WERI-Rb-1 (cell line): ENCODE data around the gene BBLN.
A peak's percentile ranks its signal among the peaks of the same experiment; 100 is the strongest.

Experiments
- DNase-seq: peaks from one replicate; pipeline ENCODE4 v3.0.0-alpha.2; 2020
- H3K27ac ChIP-seq: fragments of 250-450 bp; sonication (Bioruptor Pico); 2 replicates; pipeline ENCODE4 v1.5.1; 2020; ENCODE audit warnings: mild to moderate bottlenecking, moderate library complexity
- H3K27me3 ChIP-seq: fragments of 250-450 bp; sonication (Bioruptor Pico); 2 replicates; pipeline ENCODE4 v1.5.1; 2021; ENCODE audit warnings: mild to moderate bottlenecking, low read depth, moderate library complexity; ENCODE audit not compliant: insufficient read depth, severe bottlenecking
- H3K36me3 ChIP-seq: fragments of 250-450 bp; sonication (Bioruptor Pico); 2 replicates; pipeline ENCODE4 v1.5.1; 2020; ENCODE audit warnings: mild to moderate bottlenecking, moderate library complexity
- H3K4me3 ChIP-seq: 2 replicates; pipeline ENCODE4 v1.5.1; 2011; ENCODE audit warnings: low read depth, mild to moderate bottlenecking, control low read depth, low read length
- H3K9me3 ChIP-seq: fragments of 250-450 bp; sonication (Bioruptor Pico); 2 replicates; pipeline ENCODE4 v1.5.1; 2021; ENCODE audit warnings: mild to moderate bottlenecking, moderate library complexity; ENCODE audit not compliant: severe bottlenecking
- CTCF ChIP-seq: IDR thresholded peaks from 2 replicates; pipeline ENCODE4 v1.5.1; 2011; ENCODE audit warnings: low read depth, mild to moderate bottlenecking, control low read depth, inconsistent platforms, low read length

BBLN gene

GRCh38 chr9:128124451-128124850, 35.6 kb upstream of the BBLN start:
- peaks cover 57% of the 10 kb centered on the region for H3K36me3 ChIP-seq
- H3K27me3 ChIP-seq: no peaks in the 10 kb centered on the region
- DNase-seq: no peak
- no peak for TF ChIP-seq CTCF
- H3K4me3 ChIP-seq: no peak overlapping the region
- H3K9me3 ChIP-seq: peaks cover 5% of the 10 kb centered on the region
- H3K27ac ChIP-seq: no peak overlapping the region

GRCh38 chr9:128124873-128125579, 35.0 kb upstream of the BBLN start:
- no peak overlapping the region for H3K4me3 ChIP-seq
- H3K27ac ChIP-seq: no peak overlapping the region
- peaks cover 57% of the 10 kb centered on the region for H3K36me3 ChIP-seq
- peak; percentile 92 for TF ChIP-seq CTCF
- peak; percentile 92 for DNase-seq
- H3K9me3 ChIP-seq: peaks cover 7% of the 10 kb centered on the region
- H3K27me3 ChIP-seq: no peaks in the 10 kb centered on the region

GRCh38 chr9:128125580-128126354, 34.3 kb upstream of the BBLN start:
- H3K9me3 ChIP-seq: peaks cover 7% of the 10 kb centered on the region
- H3K4me3 ChIP-seq: no peak overlapping the region
- H3K27ac ChIP-seq: no peak overlapping the region
- H3K27me3 ChIP-seq: no peaks in the 10 kb centered on the region
- TF ChIP-seq CTCF: no peak
- no peak for DNase-seq
- H3K36me3 ChIP-seq: peaks cover 55% of the 10 kb centered on the region

GRCh38 chr9:128127568-128127989, 32.5 kb upstream of the BBLN start, which contains the start of gene PTGES2:
Gene PTGES2 (minus strand): TSS chr9:128127729. CDS start chr9:128127717, 12 bp downstream.
- peak within 1 kb of the TSS; percentile 99 for H3K27ac ChIP-seq
- H3K27me3 ChIP-seq: no peaks in the 10 kb centered on the region
- peaks cover 7% of the 10 kb centered on the region for H3K9me3 ChIP-seq
- H3K36me3 ChIP-seq: peaks cover 38% of the 10 kb centered on the region
- H3K4me3 ChIP-seq: peak within 1 kb of the TSS; percentile 72
- peak; percentile 88 for DNase-seq
- no peak for TF ChIP-seq CTCF

- Histone ChIP-seq H3K36me3 (peaks cover 31% of the 10 kb centered on the region), H3K27ac (peak overlapping the region; percentile 99), H3K9me3 (peaks cover 7% of the 10 kb centered on the region), H3K4me3 (peak overlapping the region; percentile 72), H3K27me3 (no peaks in the 10 kb centered on the region)
- no peak for TF ChIP-seq CTCF
- DNase-seq: peak; percentile 91
Measured at GRCh38 chr9:128127990-128128835, 31.9 kb upstream of the BBLN start.
